Kidney (tissue), 14 donors: Measurements from ENCODE around the gene NAA40. TPM values are rescaled to one million over a fixed set of nuclear protein-coding genes. Genes with fewer than 3 reads are reported as not detected.

Experiments
- DNase-seq, 5 donors: peaks; one replicate each; pipeline ENCODE4 v3.0.0-alpha.2; 2013 to 2020
- FAIRE-seq: peaks from 2 replicates; lab custom pipeline; 2012; peaks lifted over from hg19 to GRCh38; lab: Jason Lieb, UNC
- H3K27ac ChIP-seq, 2 donors: one replicate each; pipeline ENCODE4 v1.7.0; 2013; ENCODE audit warnings: low read depth in 2 of 2, low read length in 2 of 2, inconsistent platforms in 1 of 2
- H3K27me3 ChIP-seq: one replicate; pipeline ENCODE4 v1.7.1; 2013; ENCODE audit warnings: low read length, inconsistent platforms; ENCODE audit not compliant: control insufficient read depth, insufficient read depth
- H3K36me3 ChIP-seq, 3 donors: one replicate each; pipeline versions ENCODE4 v1.7.0 to v1.7.1; 2013; ENCODE audit warnings: low read length in 3 of 3, control low read depth in 1 of 3, inconsistent platforms in 1 of 3; ENCODE audit not compliant: insufficient read depth in 3 of 3, control insufficient read depth in 2 of 3
- H3K4me1 ChIP-seq, 3 donors: one replicate each; pipeline versions ENCODE4 v1.7.0 to v1.7.1; 2013; ENCODE audit warnings: low read length in 3 of 3, inconsistent platforms in 1 of 3, low read depth in 1 of 3; ENCODE audit not compliant: control insufficient read depth in 2 of 3, insufficient read depth in 2 of 3
- H3K4me3 ChIP-seq, 3 donors: one replicate each; pipeline versions ENCODE4 v1.7.0 to v1.8.1; 2013; ENCODE audit warnings: low read length in 3 of 3, control low read depth in 1 of 3, inconsistent platforms in 1 of 3
- H3K9ac ChIP-seq, 3 donors: one replicate each; pipeline versions ENCODE4 v1.7.0 to v1.7.1; 2013; ENCODE audit warnings: low read length in 3 of 3, control low read depth in 1 of 3, inconsistent platforms in 1 of 3
- H3K9me3 ChIP-seq, 3 donors: one replicate each; pipeline versions ENCODE4 v1.7.0 to v1.7.1; 2013; ENCODE audit warnings: low read length in 3 of 3, control low read depth in 1 of 3, inconsistent platforms in 1 of 3; ENCODE audit not compliant: control insufficient read depth in 2 of 3, insufficient read depth in 1 of 3
- CTCF ChIP-seq: IDR thresholded peaks from 3 replicates; pipeline ENCODE4 v1.5.1; 2012; ENCODE audit warnings: mild to moderate bottlenecking, moderate library complexity, borderline replicate concordance; ENCODE audit not compliant: insufficient read depth; ENCODE audit errors: extremely low read depth
- intact Hi-C: fragments of 100-400 bp; cut with DNase I; formaldehyde crosslinking; loops from one replicate; pipeline ENCODE4 v1.11.1; 2022
- polyA plus RNA-seq: library from polyadenylated mRNA; stranded (reverse); fragments of 350-450 nt; fragmentation: Illumina TruSeq; extraction: RNeasy Lipid Tissue Mini Kit (QIAGEN cat#74804); gene quantifications from one replicate; pipeline ENCODE4 v1.2.3, GENCODE V29; 2014; ENCODE audit warnings: low read depth, low replicate concordance; ENCODE audit not compliant: insufficient read depth
- total RNA-seq: library from RNA; stranded (reverse); fragmentation: NEBNext Ultra II Directional; extraction: Animal tissue kit (Norgen Biotek cat#: 25700); gene quantifications from one replicate; pipeline ENCODE4 v1.2.1, GENCODE V29; 2021
- donor health status: control.
- donor health status: control.
- donor health status: control.
- donor health status: control.
- donor health status: control.
- donor health status: DM: yes; HTN: yes; CAD: no.
- donor health status: Normal renal cell carcinoma (clear cell type).

Gene NAA40
- total and polyA plus RNA-seq, 2 donors from 2014 or later = 11.8 to 27.2 TPM

- Histone ChIP-seq H3K36me3 (no peaks in the 10 kb centered on the region), H3K9ac (no peak overlapping the region), H3K9me3 (no peaks in the 10 kb centered on the region), H3K27ac (no peak overlapping the region), H3K27me3 (no peaks in the 10 kb centered on the region), H3K4me1 (no peaks in the 10 kb centered on the region), H3K4me3 (no peak overlapping the region)
- DNase-seq = no peak
- no peak for FAIRE-seq
- TF ChIP-seq CTCF = no peak
- intact Hi-C loops = no loop called here
These were observed 6.9 kb upstream of the NAA40 start for GRCh38 chr11:63931876-63932275.

GRCh38 chr11:63933459-63933858 lies 5.3 kb upstream of the NAA40 start:
- H3K4me1 ChIP-seq = peaks cover 0 to 4% (median 3%) of the 10 kb centered on the region in 3 donors
- no peaks in the 10 kb centered on the region for H3K27me3 ChIP-seq
- TF ChIP-seq CTCF = no peak
- H3K27ac ChIP-seq = no peak overlapping the region
- H3K36me3 ChIP-seq = no peaks in the 10 kb centered on the region
- no peak overlapping the region for H3K9ac ChIP-seq
- intact Hi-C loops = no loop called here
- no peak for FAIRE-seq
- H3K4me3 ChIP-seq = no peak overlapping the region
- no peak for DNase-seq
- H3K9me3 ChIP-seq = no peaks in the 10 kb centered on the region

DNA sequence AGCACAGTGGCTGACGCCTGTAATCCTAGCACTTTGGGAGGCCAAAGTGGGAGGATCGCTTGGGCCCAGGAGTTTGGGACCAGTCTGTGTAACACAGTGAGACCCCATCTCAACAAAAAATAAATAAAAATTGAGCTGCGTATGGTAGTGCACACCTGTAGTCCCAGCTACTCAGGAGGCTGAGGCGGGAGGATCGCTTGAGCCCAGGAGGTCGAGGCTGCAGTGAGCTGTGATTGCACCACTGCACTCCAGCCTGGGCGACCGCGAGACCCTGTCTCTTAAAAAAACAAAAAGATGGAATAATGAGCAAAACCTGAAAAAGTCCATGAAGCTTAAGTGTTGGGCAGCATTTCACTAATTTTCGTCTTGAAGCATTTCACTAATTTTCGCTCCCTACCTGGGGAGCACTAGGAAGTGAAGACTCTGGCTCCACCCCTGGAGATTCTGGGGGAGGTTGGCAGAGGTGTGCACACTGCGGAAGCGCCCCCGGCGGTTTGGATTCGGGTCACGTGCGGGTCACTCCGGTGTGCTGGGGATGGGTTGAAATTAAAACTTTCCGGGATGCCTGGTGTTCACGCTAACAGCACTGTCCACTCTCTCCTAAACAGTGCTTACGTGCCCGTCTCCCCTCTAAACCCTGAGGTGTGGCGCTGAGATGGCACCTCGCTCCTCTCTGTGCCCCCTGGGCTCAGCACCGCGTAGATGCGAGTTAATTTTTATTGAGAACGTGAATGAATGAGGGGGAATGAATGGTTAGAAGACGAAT lies 906 bp upstream of the NAA40 start:
- no peaks in the 10 kb centered on the region for H3K36me3 ChIP-seq
- TF ChIP-seq CTCF = no peak
- no peaks in the 10 kb centered on the region for H3K9me3 ChIP-seq
- peak overlapping the region; percentile 26 to 76 (median 68) for H3K4me3 ChIP-seq
- H3K9ac ChIP-seq = peak overlapping the region in 2 of 3 donors; percentile 33 to 56
- intact Hi-C loops = no loop called here
- no peaks in the 10 kb centered on the region for H3K27me3 ChIP-seq
- DNase-seq = peak in 4 of 5 donors; percentile 77 to 87 (median 82)
- H3K4me1 ChIP-seq = peaks cover 0 to 13% (median 4%) of the 10 kb centered on the region in 3 donors
- no peak for FAIRE-seq
- peak overlapping the region; percentile 47 to 72 for H3K27ac ChIP-seq
